BLaER1 treated with 17β-estradiol and CSF1 and Interleukin-3, amounts not matched to agents 10 nM and 100 nM (cell line): ENCODE measurements around the gene SARNP.
"Not testable (repeated sequence)": the region's sequence is repeated elsewhere in the genome, so short reads cannot be mapped to it uniquely, and the experiment has no call there.

Source experiments
- H3K27ac ChIP-seq, 11 experiments: shearing (Covaris generic); formaldehyde crosslinking; 2 replicates each; pipeline ENCODE4 v1.8.1; 2022
- H3K27me3 ChIP-seq, 11 experiments: shearing (Covaris generic); formaldehyde crosslinking; 2 replicates each; pipeline ENCODE4 v1.8.1; 2022
- H3K36me3 ChIP-seq, 11 experiments: shearing (Covaris generic); formaldehyde crosslinking; 2 replicates each; pipeline ENCODE4 v1.8.1; 2022
- H3K4me1 ChIP-seq, 10 experiments: shearing (Covaris generic); formaldehyde crosslinking; 2 replicates each; pipeline ENCODE4 v1.8.1; 2022
- H3K4me2 ChIP-seq, 11 experiments: shearing (Covaris generic); formaldehyde crosslinking; 2 replicates each; pipeline ENCODE4 v1.8.1; 2022
- H3K4me3 ChIP-seq, 10 experiments: shearing (Covaris generic); formaldehyde crosslinking; 2 replicates each; pipeline ENCODE4 v1.8.1; 2022
- H3K9ac ChIP-seq, 11 experiments: shearing (Covaris generic); formaldehyde crosslinking; 2 replicates each; pipeline ENCODE4 v1.8.1; 2022
- H3K9me3 ChIP-seq, 11 experiments: shearing (Covaris generic); formaldehyde crosslinking; replicated peaks in 1 of 11; 2 replicates each; pipeline ENCODE4 v1.8.1; 2022
- H4K20me1 ChIP-seq, 11 experiments: shearing (Covaris generic); formaldehyde crosslinking; 2 replicates each; pipeline ENCODE4 v1.8.1; 2022
- Cebpa-rat ChIP-seq, 11 experiments: shearing (Covaris generic); IDR thresholded peaks; 2 replicates each; pipeline ENCODE4 v1.8.1; 2022

Gene SARNP, protein sequence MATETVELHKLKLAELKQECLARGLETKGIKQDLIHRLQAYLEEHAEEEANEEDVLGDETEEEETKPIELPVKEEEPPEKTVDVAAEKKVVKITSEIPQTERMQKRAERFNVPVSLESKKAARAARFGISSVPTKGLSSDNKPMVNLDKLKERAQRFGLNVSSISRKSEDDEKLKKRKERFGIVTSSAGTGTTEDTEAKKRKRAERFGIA

DNA sequence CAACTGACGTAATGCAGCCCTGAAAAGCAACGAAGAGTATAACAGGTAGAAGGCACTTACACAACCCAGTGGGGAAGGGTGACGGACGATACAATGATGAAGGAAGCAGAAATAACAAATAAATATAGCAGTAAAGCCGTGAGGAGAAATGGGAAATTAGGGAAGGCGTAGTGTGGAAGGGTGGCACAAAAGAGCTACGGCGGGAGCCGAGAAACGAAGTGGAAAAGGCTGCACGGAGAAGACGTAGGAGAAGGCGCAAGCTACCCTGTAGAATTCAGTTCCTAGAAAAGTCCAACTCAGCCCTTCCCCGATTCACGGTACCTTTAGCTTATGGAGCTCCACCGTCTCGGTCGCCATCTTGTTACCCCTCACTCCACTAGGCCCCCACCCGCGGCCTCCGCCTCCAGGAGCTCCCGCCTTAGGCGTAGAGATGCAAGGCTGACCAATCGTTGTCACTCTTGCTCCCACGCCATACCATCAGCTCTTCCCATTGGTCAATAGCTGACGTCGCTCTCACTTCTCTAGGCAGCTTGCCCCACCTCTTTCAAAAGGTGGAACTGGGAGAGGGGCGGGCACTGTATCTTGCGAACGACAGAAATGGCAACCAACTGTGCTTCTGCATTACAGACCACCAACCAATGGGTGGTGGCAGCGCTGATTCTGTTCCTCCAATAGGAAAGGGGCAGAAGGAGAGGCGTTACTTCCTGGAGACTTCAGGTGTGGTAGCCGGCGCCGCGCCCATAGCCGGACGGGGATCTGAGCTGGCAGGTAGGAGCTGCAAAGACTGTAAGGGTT is at the start of gene SARNP, which contains the start of gene ORMDL2:
Gene SARNP (minus strand): TSS at position 380 of the 795 bp plus-strand sequence. CDS start 23 bp downstream, at position 357.
Gene ORMDL2 (plus strand): TSS at position 697 of the 795 bp plus-strand sequence. CDS start 959 bp downstream, outside the sequence.
- Histone ChIP-seq H3K27me3 (no peaks in the 10 kb centered on the region), H4K20me1 (peaks cover 33 to 66% (median 48%) of the 10 kb centered on the region in 11 experiments; a peak in 21 of 22 replicates), H3K36me3 (peaks cover 67 to 74% (median 71%) of the 10 kb centered on the region in 11 experiments), H3K4me3 (peak within 1 kb of the TSS; percentile 80 to 97 (median 86)), H3K9me3 (no peaks in the 10 kb centered on the region), H3K9ac (peak within 1 kb of the TSS; percentile 87 to 93 (median 90)), H3K27ac (peak within 1 kb of the TSS; percentile 79 to 90 (median 86)), H3K4me2 (peak within 1 kb of the TSS; percentile 87 to 97 (median 94)), H3K4me1 (peaks cover 26 to 43% (median 35%) of the 10 kb centered on the region in 10 experiments)
- TF ChIP-seq Cebpa-rat (IDR thresholded peaks at IDR 0.05) = no peak

GRCh38 chr12:55866454-55867004 is 49.0 kb upstream of the SARNP start:
- not testable (repeated sequence) for H3K4me1 ChIP-seq, H3K9ac ChIP-seq, H3K4me2 ChIP-seq, H3K36me3 ChIP-seq, H4K20me1 ChIP-seq, H3K27me3 ChIP-seq, H3K27ac ChIP-seq, H3K4me3 ChIP-seq
- TF ChIP-seq Cebpa-rat (IDR thresholded peaks at IDR 0.05) = 0 out of 22 replicates have a peak, but pooled peaks of 1 of the 11 experiments have one; percentile 31
- peaks cover 24 to 42% (median 35%) of the 10 kb centered on the region in 11 experiments for H3K9me3 ChIP-seq

DNA sequence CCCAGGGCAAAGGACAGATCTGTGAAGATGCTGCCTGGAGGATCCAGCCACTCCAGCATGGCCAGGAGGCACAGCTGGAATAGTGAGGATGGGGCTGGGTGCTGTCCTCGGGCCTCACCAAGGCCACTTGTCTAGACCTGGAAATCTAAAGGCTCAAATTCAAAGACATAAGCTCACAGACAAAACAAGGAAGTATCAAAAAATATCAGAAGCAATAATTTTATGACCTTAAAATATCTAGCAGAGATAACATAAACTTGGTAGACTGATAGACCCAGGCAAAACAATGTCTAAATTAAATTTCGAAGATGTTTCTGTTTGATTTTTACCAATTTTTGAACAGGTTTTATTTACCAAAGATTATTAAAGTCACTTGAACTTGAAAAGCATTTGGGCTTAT is 47.8 kb upstream of the SARNP start:
- Histone ChIP-seq H3K27ac (no peak overlapping the region), H3K9ac (no peak overlapping the region), H3K27me3 (no peaks in the 10 kb centered on the region), H3K4me2 (no peak overlapping the region), H3K36me3 (peaks cover 0 to 4% (median 0%) of the 10 kb centered on the region in 11 experiments; a peak in 1 of 22 replicates), H3K4me1 (no peaks in the 10 kb centered on the region), H3K9me3 (peaks cover 24 to 42% (median 35%) of the 10 kb centered on the region in 11 experiments), H4K20me1 (no peaks in the 10 kb centered on the region), H3K4me3 (peak overlapping the region in 1 of 10 experiments; percentile 15; a peak in 1 of 20 replicates)
- TF ChIP-seq Cebpa-rat (IDR thresholded peaks at IDR 0.05) = no peak

- H3K4me2 ChIP-seq, H4K20me1 ChIP-seq, H3K9ac ChIP-seq, H3K4me1 ChIP-seq, H3K4me3 ChIP-seq, H3K27ac ChIP-seq, H3K36me3 ChIP-seq, H3K27me3 ChIP-seq: not testable (repeated sequence)
- peaks cover 24 to 42% (median 35%) of the 10 kb centered on the region in 11 experiments for H3K9me3 ChIP-seq
Observed at GRCh38 chr12:55862931-55863330, 45.4 kb upstream of the SARNP start.

- Histone ChIP-seq H3K9me3 (peaks cover 24 to 42% (median 35%) of the 10 kb centered on the region in 11 experiments), H3K9ac (no peak overlapping the region), H3K27me3 (no peaks in the 10 kb centered on the region), H3K4me2 (no peak overlapping the region), H3K27ac (no peak overlapping the region), H4K20me1 (no peaks in the 10 kb centered on the region), H3K4me1 (no peaks in the 10 kb centered on the region), H3K4me3 (no peak overlapping the region), H3K36me3 (peaks cover 0 to 4% (median 0%) of the 10 kb centered on the region in 11 experiments; a peak in 1 of 22 replicates)
- no peak for TF ChIP-seq Cebpa-rat (IDR thresholded peaks at IDR 0.05)
Observed at GRCh38 chr12:55862286-55862685, 44.8 kb upstream of the SARNP start.

DNA sequence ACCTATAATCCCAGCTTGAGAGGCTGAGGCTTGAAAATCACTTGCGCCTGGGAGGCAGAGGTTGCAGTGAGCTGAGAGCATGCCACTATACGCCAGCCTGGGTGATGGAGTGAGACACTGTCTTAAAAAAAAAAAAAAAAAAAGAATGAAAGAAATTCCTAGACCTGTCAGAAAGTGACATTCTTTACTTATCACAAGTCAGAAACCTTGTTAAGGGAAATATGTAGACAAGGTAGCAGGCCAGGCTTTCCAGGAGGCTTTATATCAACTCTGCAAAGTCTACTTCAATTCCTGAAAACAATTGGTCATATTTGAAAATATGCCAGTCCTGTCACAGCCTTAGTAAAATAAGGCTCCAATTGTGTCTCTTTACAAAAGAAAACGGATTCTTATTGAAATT is 44.3 kb upstream of the SARNP start:
- no peak overlapping the region for H3K9ac ChIP-seq
- no peak overlapping the region for H3K27ac ChIP-seq
- H4K20me1 ChIP-seq = no peaks in the 10 kb centered on the region
- no peak for TF ChIP-seq Cebpa-rat (IDR thresholded peaks at IDR 0.05)
- H3K36me3 ChIP-seq = peaks cover 0 to 4% (median 0%) of the 10 kb centered on the region in 11 experiments; a peak in 1 of 22 replicates
- H3K9me3 ChIP-seq = peaks cover 24 to 40% (median 35%) of the 10 kb centered on the region in 11 experiments
- H3K4me3 ChIP-seq = no peak overlapping the region
- H3K4me1 ChIP-seq = no peaks in the 10 kb centered on the region
- no peaks in the 10 kb centered on the region for H3K27me3 ChIP-seq
- H3K4me2 ChIP-seq = no peak overlapping the region

GRCh38 chr12:55861396-55861795 is 43.9 kb upstream of the SARNP start:
- TF ChIP-seq Cebpa-rat (IDR thresholded peaks at IDR 0.05) = no peak
- H3K9ac ChIP-seq = no peak overlapping the region
- peaks cover 23 to 40% (median 32%) of the 10 kb centered on the region in 11 experiments for H3K9me3 ChIP-seq
- H3K4me1 ChIP-seq = no peaks in the 10 kb centered on the region
- H4K20me1 ChIP-seq = no peaks in the 10 kb centered on the region
- H3K4me3 ChIP-seq = no peak overlapping the region
- H3K4me2 ChIP-seq = no peak overlapping the region
- H3K27me3 ChIP-seq = no peaks in the 10 kb centered on the region
- H3K36me3 ChIP-seq = peaks cover 0 to 4% (median 0%) of the 10 kb centered on the region in 11 experiments; a peak in 1 of 22 replicates
- no peak overlapping the region for H3K27ac ChIP-seq

DNA sequence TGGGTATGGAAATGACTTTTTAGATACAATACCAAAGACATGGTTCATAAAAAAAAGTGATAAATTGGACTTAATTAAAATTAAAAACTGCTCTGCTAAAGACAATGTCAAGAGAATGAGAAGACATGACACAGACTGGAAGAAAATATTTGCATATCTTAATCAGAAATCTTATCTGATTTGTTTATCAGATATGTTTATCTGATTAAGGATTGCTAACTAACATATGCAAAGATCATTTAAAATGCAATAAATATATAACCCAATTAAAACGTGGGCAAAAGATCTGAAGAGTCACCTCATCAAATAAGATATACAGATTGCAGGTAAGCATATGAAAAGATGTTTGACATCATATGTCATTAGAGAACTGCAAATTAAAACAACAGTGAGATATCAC is 35.2 kb upstream of the SARNP start:
- no peaks in the 10 kb centered on the region for H3K27me3 ChIP-seq
- H3K4me1 ChIP-seq = peaks cover 0 to 39% (median 17%) of the 10 kb centered on the region in 10 experiments; a peak in 15 of 20 replicates
- H3K4me3 ChIP-seq = no peak overlapping the region
- H3K36me3 ChIP-seq = no peaks in the 10 kb centered on the region
- no peak overlapping the region for H3K9ac ChIP-seq
- H3K27ac ChIP-seq = no peak overlapping the region
- no peaks in the 10 kb centered on the region for H4K20me1 ChIP-seq
- TF ChIP-seq Cebpa-rat (IDR thresholded peaks at IDR 0.05) = no peak
- no peaks in the 10 kb centered on the region for H3K9me3 ChIP-seq
- no peak overlapping the region for H3K4me2 ChIP-seq

- peak overlapping the region in 3 of 11 experiments; percentile 84 to 94 (median 94); a peak in 6 of 22 replicates for H3K4me2 ChIP-seq
- no peaks in the 10 kb centered on the region for H3K27me3 ChIP-seq
- H4K20me1 ChIP-seq = no peaks in the 10 kb centered on the region
- H3K36me3 ChIP-seq = no peaks in the 10 kb centered on the region
- peak overlapping the region in 1 of 11 experiments; percentile 97; a peak in 1 of 22 replicates for H3K27ac ChIP-seq
- no peak overlapping the region; a peak in 1 of 22 replicates for H3K9ac ChIP-seq
- H3K9me3 ChIP-seq = no peaks in the 10 kb centered on the region
- no peak overlapping the region for H3K4me3 ChIP-seq
- no peak for TF ChIP-seq Cebpa-rat (IDR thresholded peaks at IDR 0.05)
- peaks cover 0 to 57% (median 28%) of the 10 kb centered on the region in 10 experiments; a peak in 17 of 20 replicates for H3K4me1 ChIP-seq
Observed at GRCh38 chr12:55850893-55851292, 33.4 kb upstream of the SARNP start.
